Measurements from ENCODE around the gene PROZ. TPM values are rescaled to one million over a fixed set of nuclear protein-coding genes. Genes with fewer than 3 reads are reported as not detected.
A peak's percentile ranks its signal among the peaks of the same experiment; 100 is the strongest.

Gene PROZ
- total and polyA plus RNA-seq, 9 of the 15 experiments (the other 6 are each of a cell fraction or from before 2014, with no cell fraction given) = not detected

GRCh38 chr13:113119166-113119821 lies 39.2 kb upstream of the PROZ start:
- intact Hi-C loops (cut with micrococcal nuclease) = no loop called here
- TF ChIP-seq KDM1A (IDR thresholded peaks at IDR 0.05) (peak in 1 of 2 experiments; percentile 83; a peak in 2 of 4 replicates), TRIM25 (IDR thresholded peaks at IDR 0.05; ENCODE audit: borderline replicate concordance) (no peak)
- 11% methylated on average over 14 of the region's 16 CpGs for WGBS (ENCODE audit: insufficient coverage, low coverage, missing lambda C conversion rate)

GRCh38 chr13:113119822-113120189 lies 38.6 kb upstream of the PROZ start:
- intact Hi-C loops (cut with micrococcal nuclease) = no loop called here
- WGBS (ENCODE audit: insufficient coverage, low coverage, missing lambda C conversion rate) = 13% methylated on average over 7 of the region's 7 CpGs
- Histone ChIP-seq H3K9ac (ENCODE audit: insufficient read depth in 1 of 2, low read depth in 2 of 2, low read length in 2 of 2) (no peak overlapping the region), H3K27me3 (ENCODE audit: control insufficient read depth in 2 of 2, insufficient read depth in 2 of 2, low read length in 2 of 2) (peaks cover 0 to 83% of the 10 kb centered on the region in 2 experiments; a peak in 4 of 5 replicates), H3K79me2 (ENCODE audit: control insufficient read depth, insufficient read depth, low read length) (no peaks in the 10 kb centered on the region), H3K9me1 (ENCODE audit: control insufficient read depth, insufficient read depth, low read length) (no peaks in the 10 kb centered on the region), H2AFZ (ENCODE audit: low read depth, low read length) (no peak overlapping the region), H3K9me3 (replicated peaks; ENCODE audit: control insufficient read depth, insufficient read depth, low read depth, low read length) (no peaks in the 10 kb centered on the region), H3K4me1 (replicated peaks in 1 of 2; ENCODE audit: control insufficient read depth in 2 of 2, insufficient read depth in 2 of 2, low read length in 2 of 2) (peaks cover 0 to 16% of the 10 kb centered on the region in 2 experiments; a peak in 2 of 5 replicates), H3K4me2 (ENCODE audit: insufficient read depth, low read length) (no peak overlapping the region), H3K27ac (ENCODE audit: extremely low read depth, low read depth, low read length) (no peak overlapping the region), H3K36me3 (ENCODE audit: control insufficient read depth, insufficient read depth, low read length) (no peaks in the 10 kb centered on the region), H3K4me3 (no peak overlapping the region), H4K20me1 (replicated peaks; ENCODE audit: control insufficient read depth, insufficient read depth, low read length) (no peaks in the 10 kb centered on the region)
- FAIRE-seq (no peak), DNase-seq (ENCODE audit: extremely low read depth in 1 of 4, low spot score in 3 of 4) (no peak), ATAC-seq (no peak)
- ChIA-PET CTCF (ENCODE audit: low intra/inter-chr PET ratio) (no interaction called here), POLR2A (no interaction called here)
- in situ Hi-C loops (cut with MboI) = no loop called here
- BruUV-seq (replicated peaks) = no TSS peak
- TF ChIP-seq TRIM25 (IDR thresholded peaks at IDR 0.05; ENCODE audit: borderline replicate concordance) (no peak), KLF6 (CRISPR knock-in tag; IDR thresholded peaks at IDR 0.05; ENCODE audit: borderline replicate concordance) (no peak), MAFG (tag; conservative IDR thresholded peaks at IDR 0.05) (no peak), PPARD (CRISPR knock-in tag; IDR thresholded peaks at IDR 0.05) (no peak), ZBED1 (IDR thresholded peaks at IDR 0.05) (no peak), ZNF134 (CRISPR knock-in tag; conservative IDR thresholded peaks at IDR 0.05) (no peak), ARID3B (CRISPR knock-in tag; IDR thresholded peaks at IDR 0.05; ENCODE audit: borderline replicate concordance) (no peak)

More at GRCh38 chr13:113119166-113119821, 39.2 kb upstream of the PROZ start:
- H3K4me3 ChIP-seq = no peak overlapping the region
- no peaks in the 10 kb centered on the region for H3K9me3 ChIP-seq (replicated peaks; ENCODE audit: control insufficient read depth, insufficient read depth, low read depth, low read length)
- no peak overlapping the region for H3K4me2 ChIP-seq (ENCODE audit: insufficient read depth, low read length)
- H3K79me2 ChIP-seq (ENCODE audit: control insufficient read depth, insufficient read depth, low read length) = no peaks in the 10 kb centered on the region
- in situ Hi-C loops (cut with MboI) = no loop called here
- no peaks in the 10 kb centered on the region for H3K36me3 ChIP-seq (ENCODE audit: control insufficient read depth, insufficient read depth, low read length)
- no peak for ATAC-seq
- no peaks in the 10 kb centered on the region for H3K9me1 ChIP-seq (ENCODE audit: control insufficient read depth, insufficient read depth, low read length)
- no TSS peak for BruUV-seq (replicated peaks)
- peaks cover 0 to 83% of the 10 kb centered on the region in 2 experiments; a peak in 4 of 5 replicates for H3K27me3 ChIP-seq (ENCODE audit: control insufficient read depth in 2 of 2, insufficient read depth in 2 of 2, low read length in 2 of 2)
- no peak overlapping the region for H3K9ac ChIP-seq (ENCODE audit: insufficient read depth in 1 of 2, low read depth in 2 of 2, low read length in 2 of 2)
- POLR2A ChIA-PET = no interaction called here
- H4K20me1 ChIP-seq (replicated peaks; ENCODE audit: control insufficient read depth, insufficient read depth, low read length) = no peaks in the 10 kb centered on the region
- CTCF ChIA-PET (ENCODE audit: low intra/inter-chr PET ratio) = no interaction called here
- no peak for FAIRE-seq
- H3K27ac ChIP-seq (ENCODE audit: extremely low read depth, low read depth, low read length) = no peak overlapping the region; the same call in 2 of the 3 replicates
- no peak for DNase-seq (ENCODE audit: extremely low read depth in 1 of 4, low spot score in 3 of 4)
- H3K4me1 ChIP-seq (replicated peaks in 1 of 2; ENCODE audit: control insufficient read depth in 2 of 2, insufficient read depth in 2 of 2, low read length in 2 of 2) = peaks cover 0 to 16% of the 10 kb centered on the region in 2 experiments; a peak in 2 of 5 replicates
- H2AFZ ChIP-seq (ENCODE audit: low read depth, low read length) = no peak overlapping the region

Data from K562 (cell line).